Activated CD8-positive, alpha-beta T cell treated with anti-CD3 and anti-CD28 coated beads for 36 hours (primary cell): ENCODE results near the gene VIT. TPM values are rescaled to one million over a fixed set of nuclear protein-coding genes. Genes with fewer than 3 reads are reported as not detected.
"Not testable (repeated sequence)": the region's sequence is repeated elsewhere in the genome, so short reads cannot be mapped to it uniquely, and the experiment has no call there.

Source experiments
- ATAC-seq: fragments of 200-7000 bp; cut with Tn5 transposase; one replicate; pipeline ENCODE4 v1.10.0; 2021; ENCODE audit warnings: mild to moderate bottlenecking, moderate library complexity
- CTCF ChIA-PET: fragments of 350-600 bp; sonication (Branson Sonifier 250); formaldehyde crosslinking; loops from one replicate; lab custom pipeline; 2021; ENCODE audit warnings: antibody characterized with exemption; lab: Charles Lee
- POLR2A ChIA-PET: fragments of 350-600 bp; sonication (Branson Sonifier 250); formaldehyde crosslinking; loops from one replicate; lab custom pipeline; 2021; ENCODE audit warnings: antibody characterized with exemption; lab: Charles Lee
- DNase-seq: peaks from one replicate; pipeline ENCODE4 v3.0.0-alpha.2; 2020
- H3K27ac Mint-ChIP-seq: one replicate; pipeline ENCODE4 v1.8.0; 2021; ENCODE audit warnings: mild to moderate bottlenecking, mixed read lengths
- H3K27me3 Mint-ChIP-seq: one replicate; pipeline ENCODE4 v1.8.0; 2021; ENCODE audit warnings: mixed read lengths
- H3K36me3 Mint-ChIP-seq: one replicate; pipeline ENCODE4 v1.8.0; 2021; ENCODE audit warnings: low read depth, mixed read lengths
- H3K4me1 Mint-ChIP-seq: one replicate; pipeline ENCODE4 v1.8.0; 2021; ENCODE audit warnings: low read depth, mixed read lengths
- H3K4me3 Mint-ChIP-seq: one replicate; pipeline ENCODE4 v1.8.0; 2021; ENCODE audit warnings: mild to moderate bottlenecking, moderate library complexity, mixed read lengths
- H3K9me3 Mint-ChIP-seq: one replicate; pipeline ENCODE4 v1.8.0; 2021; ENCODE audit warnings: mixed read lengths
- CTCF ChIP-seq: fragments of 200-600 bp; IDR thresholded peaks from one replicate; pipeline ENCODE4 v1.8.0; 2022; ENCODE audit warnings: antibody characterized with exemption, mild to moderate bottlenecking
- intact Hi-C: fragments of 100-400 bp; cut with micrococcal nuclease; formaldehyde crosslinking; loops from one replicate; pipeline ENCODE4 v1.10.0; 2022
- total RNA-seq, 2 experiments: library from RNA; stranded (reverse); gene quantifications; one replicate each; pipeline ENCODE4 v1.2.3, GENCODE V29; 2021

VIT gene
- total RNA-seq, 2 experiments from 2014 or later, result not detected

GRCh38 chr2:36823862-36824261, 127.4 kb downstream of the VIT start:
- CTCF ChIA-PET, result no interaction called here
- intact Hi-C loops, result no loop called here
- DNase-seq (no peak), ATAC-seq (no peak)
- Mint-ChIP-seq H3K36me3 (no peaks in the 10 kb centered on the region), H3K9me3 (no peaks in the 10 kb centered on the region), H3K27me3 (no peaks in the 10 kb centered on the region), H3K4me3 (no peak overlapping the region), H3K4me1 (no peaks in the 10 kb centered on the region), H3K27ac (no peak overlapping the region)
- TF ChIP-seq CTCF, result no peak
- POLR2A ChIA-PET, result no interaction called here

GRCh38 chr2:36824273-36824672, 127.8 kb downstream of the VIT start:
- ATAC-seq (no peak), DNase-seq (no peak)
- no peaks in the 10 kb centered on the region for H3K27me3 Mint-ChIP-seq
- no peaks in the 10 kb centered on the region for H3K9me3 Mint-ChIP-seq
- H3K4me3 Mint-ChIP-seq, result no peak overlapping the region
- no peak for TF ChIP-seq CTCF
- no peak overlapping the region for H3K27ac Mint-ChIP-seq
- no peaks in the 10 kb centered on the region for H3K36me3 Mint-ChIP-seq
- H3K4me1 Mint-ChIP-seq, result no peaks in the 10 kb centered on the region
- intact Hi-C loops, result no loop called here
- ChIA-PET POLR2A (no interaction called here), CTCF (no interaction called here)

GRCh38 chr2:36824683-36825082, 128.2 kb downstream of the VIT start:
- H3K36me3 Mint-ChIP-seq, CTCF ChIA-PET, H3K4me3 Mint-ChIP-seq, DNase-seq, H3K4me1 Mint-ChIP-seq, POLR2A ChIA-PET, H3K9me3 Mint-ChIP-seq, intact Hi-C loops, H3K27me3 Mint-ChIP-seq, ATAC-seq, H3K27ac Mint-ChIP-seq: not testable (repeated sequence)

- no peak for DNase-seq
- H3K27me3 Mint-ChIP-seq, result peaks cover 1% of the 10 kb centered on the region
- H3K36me3 Mint-ChIP-seq, result no peaks in the 10 kb centered on the region
- peaks cover 14% of the 10 kb centered on the region for H3K4me1 Mint-ChIP-seq
- ATAC-seq, result no peak
- H3K4me3 Mint-ChIP-seq, result no peak overlapping the region
- no peaks in the 10 kb centered on the region for H3K9me3 Mint-ChIP-seq
- H3K27ac Mint-ChIP-seq, result no peak overlapping the region
- no peak for TF ChIP-seq CTCF
- ChIA-PET POLR2A (no interaction called here), CTCF (no interaction called here)
- intact Hi-C loops, result no loop called here
These were observed 134.7 kb downstream of the VIT start for GRCh38 chr2:36831185-36831584.

- H3K27me3 Mint-ChIP-seq, result peaks cover 1% of the 10 kb centered on the region
- DNase-seq (no peak), ATAC-seq (no peak)
- H3K27ac Mint-ChIP-seq, result no peak overlapping the region
- intact Hi-C loops, result no loop called here
- ChIA-PET CTCF (no interaction called here), POLR2A (interaction anchor here (0.6 kb wide), 1 partner anchor 29 kb away, joined by 3 read pairs; no protein-coding TSS in a partner anchor)
- no peak overlapping the region for H3K4me3 Mint-ChIP-seq
- no peaks in the 10 kb centered on the region for H3K36me3 Mint-ChIP-seq
- peaks cover 14% of the 10 kb centered on the region for H3K4me1 Mint-ChIP-seq
- no peak for TF ChIP-seq CTCF
- H3K9me3 Mint-ChIP-seq, result no peaks in the 10 kb centered on the region
These were observed 137.7 kb downstream of the VIT start for GRCh38 chr2:36834203-36834602.
